IMR-90 (cell line): ENCODE results near the gene C1QL2. TPM values are rescaled to one million over a fixed set of nuclear protein-coding genes. Genes with fewer than 3 reads are reported as not detected.

ENCODE experiments used
- ATAC-seq: fragments of 200-7000 bp; cut with Tn5 transposase; 2 replicates; pipeline ENCODE4 v1.9.1; 2020; ENCODE audit warnings: low read depth, mild to moderate bottlenecking, moderate library complexity
- BruUV-seq: library from RNA; stranded (reverse); fragments of 400-500 nt; replicated peaks from 2 replicates; lab custom pipeline; 2021; lab: Mats Ljungman, UMichigan
- CTCF ChIA-PET: fragments of 300-600 bp; formaldehyde crosslinking; extraction: SDS; loops from one replicate; lab custom pipeline; 2021; ENCODE audit warnings: antibody characterized with exemption; lab: Yijun Ruan, JAX
- POLR2A ChIA-PET: fragments of 300-600 bp; sonication (Branson Sonifier 250); formaldehyde crosslinking; loops from one replicate; lab custom pipeline; 2022; ENCODE audit warnings: antibody characterized with exemption; ENCODE audit not compliant: unreplicated experiment; lab: Charles Lee
- DNase-seq: peaks from one replicate; pipeline ENCODE4 v3.0.0; 2013
- H2AFZ ChIP-seq: replicated peaks from 2 replicates; pipeline ENCODE3; 2013; ENCODE audit warnings: low read length, mild to moderate bottlenecking; ENCODE audit not compliant: poor library complexity
- H2AK5ac ChIP-seq: 2 replicates; pipeline ENCODE4 v1.6.1; 2013; ENCODE audit warnings: low read depth, low read length, inconsistent platforms
- H2AK9ac ChIP-seq: replicated peaks from 2 replicates; pipeline ENCODE3; 2013; ENCODE audit warnings: mild to moderate bottlenecking, low read depth, low read length, moderate library complexity; ENCODE audit not compliant: poor library complexity
- H2BK120ac ChIP-seq: 2 replicates; pipeline ENCODE4 v1.6.1; 2013; ENCODE audit warnings: low read depth, low read length, inconsistent platforms
- H2BK15ac ChIP-seq: 3 replicates; pipeline ENCODE4 v1.6.1; 2013; ENCODE audit warnings: low read depth, low read length, inconsistent platforms
- H2BK20ac ChIP-seq: 2 replicates; pipeline ENCODE4 v1.6.1; 2013; ENCODE audit warnings: low read depth, mild to moderate bottlenecking, inconsistent platforms, low read length, moderate library complexity
- H2BK5ac ChIP-seq: 2 replicates; pipeline ENCODE4 v1.6.1; 2013; ENCODE audit warnings: mild to moderate bottlenecking, low read depth, low read length, inconsistent platforms; ENCODE audit not compliant: poor library complexity, severe bottlenecking
- H3K14ac ChIP-seq: replicated peaks from 2 replicates; pipeline ENCODE4 v1.6.1; 2013; ENCODE audit warnings: low read depth, low read length, inconsistent platforms
- H3K18ac ChIP-seq: 2 replicates; pipeline ENCODE4 v1.6.1; 2013; ENCODE audit warnings: low read depth, low read length, control low read depth
- H3K23ac ChIP-seq: 2 replicates; pipeline ENCODE4 v1.6.1; 2013; ENCODE audit warnings: low read depth, low read length, inconsistent platforms
- H3K27ac ChIP-seq: 2 replicates; pipeline ENCODE4 v1.5.1; 2013; ENCODE audit warnings: mild to moderate bottlenecking, control low read depth, low read length; ENCODE audit not compliant: insufficient read depth
- H3K27me3 ChIP-seq: 2 replicates; pipeline ENCODE4 v1.6.1; 2013; ENCODE audit warnings: low read length; ENCODE audit not compliant: control insufficient read depth, insufficient read depth
- H3K36me3 ChIP-seq: 2 replicates; pipeline ENCODE4 v1.6.1; 2013; ENCODE audit warnings: low read length, mixed read lengths; ENCODE audit not compliant: control insufficient read depth, insufficient read depth
- H3K4ac ChIP-seq: 2 replicates; pipeline ENCODE4 v1.6.1; 2013; ENCODE audit warnings: low read depth, low read length, inconsistent platforms
- H3K4me1 ChIP-seq: 2 replicates; pipeline ENCODE4 v1.6.1; 2013; ENCODE audit warnings: low read length, mixed read lengths; ENCODE audit not compliant: control insufficient read depth, insufficient read depth
- H3K4me2 ChIP-seq: 2 replicates; pipeline ENCODE4 v1.6.1; 2013; ENCODE audit warnings: low read depth, mild to moderate bottlenecking, control low read depth, low read length, moderate library complexity
- H3K4me3 ChIP-seq: 2 replicates; pipeline ENCODE4 v1.5.1; 2013; ENCODE audit warnings: low read depth, mild to moderate bottlenecking, control low read depth, low read length, moderate library complexity; ENCODE audit not compliant: insufficient read depth
- H3K56ac ChIP-seq: 2 replicates; pipeline ENCODE4 v1.6.1; 2013; ENCODE audit warnings: low read length, inconsistent platforms; ENCODE audit not compliant: insufficient read depth; ENCODE audit errors: extremely low read depth
- H3K79me1 ChIP-seq, 2 experiments: 2 replicates each; pipeline ENCODE4 v1.6.1; 2013; ENCODE audit warnings: low read length in 2 of 2, inconsistent platforms in 1 of 2, low read depth in 1 of 2
- H3K9ac ChIP-seq: 2 replicates; pipeline ENCODE4 v1.6.1; 2013; ENCODE audit warnings: low read depth, low read length, control low read depth
- H3K9me1 ChIP-seq: 2 replicates; pipeline ENCODE4 v1.6.1; 2013; ENCODE audit warnings: low read length, inconsistent platforms; ENCODE audit not compliant: insufficient read depth
- H3K9me3 ChIP-seq: 2 replicates; pipeline ENCODE4 v1.6.1; 2013; ENCODE audit warnings: low read length; ENCODE audit not compliant: control insufficient read depth, insufficient read depth
- H4K20me1 ChIP-seq: 2 replicates; pipeline ENCODE4 v1.6.1; 2013; ENCODE audit warnings: low read length, inconsistent platforms; ENCODE audit not compliant: insufficient read depth
- H4K5ac ChIP-seq: 2 replicates; pipeline ENCODE4 v1.6.1; 2013; ENCODE audit warnings: mild to moderate bottlenecking, low read depth, low read length, control low read depth
- H4K8ac ChIP-seq, 2 experiments: 2 replicates each; pipeline ENCODE4 v1.6.1; 2013; ENCODE audit warnings: low read depth in 2 of 2, low read length in 2 of 2, control low read depth in 1 of 2, inconsistent platforms in 1 of 2
- H4K91ac ChIP-seq: 2 replicates; pipeline ENCODE4 v1.6.1; 2013; ENCODE audit warnings: low read depth, low read length, inconsistent platforms; ENCODE audit not compliant: insufficient read depth
- CEBPB ChIP-seq: IDR thresholded peaks from 2 replicates; pipeline ENCODE4 v1.6.1; 2012; ENCODE audit warnings: low read depth, low read length, improper control_type of control experiment
- CTCF ChIP-seq: conservative IDR thresholded peaks from 2 replicates; pipeline ENCODE4 v1.5.1; 2012; ENCODE audit warnings: mild to moderate bottlenecking, low read depth, low read length, improper control_type of control experiment
- MAZ ChIP-seq: IDR thresholded peaks from 2 replicates; pipeline ENCODE4 v1.6.1; 2012; ENCODE audit warnings: low read depth, mild to moderate bottlenecking, low read length, improper control_type of control experiment, moderate library complexity, borderline replicate concordance
- RAD21 ChIP-seq: IDR thresholded peaks from 2 replicates; pipeline ENCODE4 v1.6.1; 2012; ENCODE audit warnings: low read length, improper control_type of control experiment
- SMC3 ChIP-seq: fragments of 150-350 bp; IDR thresholded peaks from 2 replicates; pipeline ENCODE4 v1.6.1; 2016; ENCODE audit warnings: low read depth, mild to moderate bottlenecking, antibody characterized with exemption, low read length, moderate library complexity
- WGBS, 2 experiments: methylation state at CpG; one replicate each; pipeline versions ENCODE4 v1.1.5 to v1.1.7; 2013; ENCODE audit warnings: missing lambda C conversion rate in 2 of 2; ENCODE audit not compliant: insufficient read length in 1 of 2; ENCODE audit errors: extremely low coverage in 2 of 2; 5-methylcytosine and 5-hydroxymethylcytosine counted together
- dilution Hi-C: fragments of 300-500 bp; cut with HindIII; formaldehyde crosslinking; loops from one replicate; pipeline ENCODE4 v1.14.3; 2018; ENCODE audit warnings: low sequenced_read_pairs; ENCODE audit not compliant: unreplicated experiment
- in situ Hi-C: fragments of 300-500 bp; cut with MboI; formaldehyde crosslinking; loops from 3 replicates; pipeline ENCODE4 v1.14.3; 2019; ENCODE audit warnings: low sequenced_read_pairs, inconsistent platforms, mixed read lengths
- intact Hi-C: fragments of 100-400 bp; cut with micrococcal nuclease; formaldehyde crosslinking; loops from 2 replicates; pipeline ENCODE4 v1.10.0; 2022
- polyA plus RNA-seq, 3 experiments: library from polyadenylated mRNA; depleted of rRNA; stranded (reverse); fragments of >200 nt; gene quantifications; 2 replicates each; pipeline ENCODE4 v1.2.3, GENCODE V29; 2012; ENCODE audit warnings: low replicate concordance in 1 of 3
- total RNA-seq: library from RNA; depleted of rRNA; stranded (reverse); fragments of >200 nt; gene quantifications from 2 replicates; pipeline ENCODE4 v1.2.3, GENCODE V29; 2012

C1QL2 gene
- total and polyA plus RNA-seq, 2 of the 4 experiments (the other 2 are of a cell fraction), result not detected

DNA sequence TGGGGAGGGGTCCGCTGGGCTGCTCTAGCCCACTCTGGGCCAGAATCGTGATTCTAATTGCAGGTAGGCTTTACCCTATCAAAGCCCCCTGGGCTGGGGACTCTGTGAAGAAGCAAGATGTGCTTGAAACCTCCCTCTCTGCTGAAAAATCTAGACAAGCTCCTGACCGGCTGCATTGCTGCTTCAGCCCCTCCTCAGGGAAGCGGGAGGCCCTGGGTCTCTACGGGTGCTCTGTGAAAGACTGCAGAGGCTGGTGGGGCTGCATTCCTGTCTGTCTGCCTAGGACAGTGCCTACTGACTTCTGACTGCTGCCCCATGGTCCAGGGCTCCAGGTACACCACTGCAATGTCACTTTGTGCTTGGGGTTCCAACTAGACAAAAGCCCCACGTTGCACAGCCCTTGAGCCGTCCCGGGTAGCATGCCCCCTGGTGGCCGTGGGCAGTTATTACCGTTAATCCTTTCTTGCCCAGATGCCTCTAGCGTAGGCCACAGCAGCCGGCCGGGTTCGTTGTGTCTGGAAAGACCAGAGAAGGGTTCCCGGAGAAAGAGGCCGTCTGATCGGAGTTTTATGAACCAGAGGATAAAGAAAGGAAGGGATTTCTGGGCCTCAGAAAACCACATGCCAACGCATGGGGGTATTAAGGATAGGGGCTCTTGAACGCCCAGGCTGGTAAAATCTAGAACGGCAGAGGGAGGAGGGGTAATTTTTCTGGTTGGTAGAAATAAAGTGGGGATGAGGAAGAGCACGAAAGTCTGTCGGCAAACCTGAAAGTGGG, 15.9 kb upstream of the C1QL2 start:
- H3K4me3 ChIP-seq, result no peak overlapping the region
- intact Hi-C loops, result no loop called here
- H2BK5ac ChIP-seq, result no peak overlapping the region
- no TSS peak for BruUV-seq
- peak; percentile 65; the same call in 1 of the 2 replicates for ATAC-seq
- H3K9ac ChIP-seq, result no peak overlapping the region
- in situ Hi-C loops, result loop anchor here (25.0 kb wide), 1 partner anchor 88 kb away; no protein-coding TSS in a partner anchor
- H4K5ac ChIP-seq, result no peak overlapping the region
- WGBS, 2 experiments, result 74% methylated on average over 17 of the region's 22 CpGs; no CpG with 5 or more reads in 1 of the 2 experiments
- no peak overlapping the region for H2BK120ac ChIP-seq
- H3K4ac ChIP-seq, result no peak overlapping the region
- dilution Hi-C loops, result no loop called here
- no peak overlapping the region for H4K91ac ChIP-seq
- H3K18ac ChIP-seq, result no peak overlapping the region
- H3K27ac ChIP-seq, result no peak overlapping the region
- ChIA-PET POLR2A (no interaction called here), CTCF (no interaction called here)
- DNase-seq, result no peak
- no peak overlapping the region for H2AFZ ChIP-seq
- H3K4me2 ChIP-seq, result no peak overlapping the region
- H3K9me1 ChIP-seq, result no peaks in the 10 kb centered on the region
- no peak overlapping the region for H2BK15ac ChIP-seq
- H4K8ac ChIP-seq, result no peak overlapping the region
- no peaks in the 10 kb centered on the region for H4K20me1 ChIP-seq
- TF ChIP-seq MAZ (no peak), CTCF (peak; percentile 52), SMC3 (peak; percentile 28), RAD21 (peak; percentile 20; the same call in 1 of the 2 replicates), CEBPB (no peak)
- H3K79me1 ChIP-seq, result no peaks in the 10 kb centered on the region
- H3K14ac ChIP-seq, result no peak overlapping the region
- H3K9me3 ChIP-seq, result no peaks in the 10 kb centered on the region
- no peak overlapping the region for H3K23ac ChIP-seq
- H2AK9ac ChIP-seq, result no peak overlapping the region
- H3K36me3 ChIP-seq, result no peaks in the 10 kb centered on the region
- peaks cover 11% of the 10 kb centered on the region; the same call in 1 of the 2 replicates for H3K27me3 ChIP-seq
- H2BK20ac ChIP-seq, result no peak overlapping the region
- H2AK5ac ChIP-seq, result no peak overlapping the region
- no peak overlapping the region for H3K56ac ChIP-seq
- no peaks in the 10 kb centered on the region for H3K4me1 ChIP-seq
